Stimulated activated CD4-positive, alpha-beta T cell treated with anti-CD3 and anti-CD28 coated beads, Interleukin-2, amount 100 ng/mL, for 48 hours (primary cell): ENCODE data around the gene ADNP2.

ENCODE experiments used
- DNase-seq, 2 donors: peaks; one replicate each; pipeline ENCODE4 v3.0.0-alpha.2; 2020

The ADNP2 gene

DNA sequence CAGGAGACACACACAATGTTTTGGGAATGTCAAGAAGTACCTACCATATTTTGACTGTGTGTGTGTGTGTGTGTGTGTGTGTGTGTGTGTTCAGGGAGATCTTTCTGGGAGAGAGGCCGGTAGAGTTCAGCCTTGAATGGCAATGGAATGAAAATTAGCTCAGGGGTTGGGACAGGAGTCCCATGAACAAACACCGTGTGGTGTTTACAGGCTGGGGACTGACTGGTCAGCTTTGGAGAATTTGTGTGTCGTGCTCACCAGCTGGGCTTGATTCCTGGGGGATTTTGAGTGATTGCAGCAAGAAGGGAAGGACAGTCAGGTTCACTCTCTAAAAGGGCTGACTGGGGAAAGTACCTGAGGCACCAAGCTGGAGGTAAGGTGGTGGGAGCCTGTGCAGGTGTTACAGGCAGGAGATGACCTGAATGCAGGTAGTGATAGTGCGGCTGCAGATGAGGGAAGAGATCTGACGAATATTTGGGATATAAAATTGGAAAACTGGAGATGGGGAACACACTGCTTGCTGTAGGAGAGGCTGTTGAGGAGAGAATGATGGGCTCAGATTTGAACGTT is 2.5 kb upstream of the ADNP2 start:
- no peak for DNase-seq

- DNase-seq: no peak
These were observed 1.6 kb upstream of the ADNP2 start for GRCh38 chr18:80107426-80107825.

GRCh38 chr18:80108121-80108536 is 933 bp upstream of the ADNP2 start:
- DNase-seq: no peak

- DNase-seq: peak in 1 of 2 donors; percentile 29
These were observed 615 bp downstream of the ADNP2 start for GRCh38 chr18:80109676-80110078.

DNA sequence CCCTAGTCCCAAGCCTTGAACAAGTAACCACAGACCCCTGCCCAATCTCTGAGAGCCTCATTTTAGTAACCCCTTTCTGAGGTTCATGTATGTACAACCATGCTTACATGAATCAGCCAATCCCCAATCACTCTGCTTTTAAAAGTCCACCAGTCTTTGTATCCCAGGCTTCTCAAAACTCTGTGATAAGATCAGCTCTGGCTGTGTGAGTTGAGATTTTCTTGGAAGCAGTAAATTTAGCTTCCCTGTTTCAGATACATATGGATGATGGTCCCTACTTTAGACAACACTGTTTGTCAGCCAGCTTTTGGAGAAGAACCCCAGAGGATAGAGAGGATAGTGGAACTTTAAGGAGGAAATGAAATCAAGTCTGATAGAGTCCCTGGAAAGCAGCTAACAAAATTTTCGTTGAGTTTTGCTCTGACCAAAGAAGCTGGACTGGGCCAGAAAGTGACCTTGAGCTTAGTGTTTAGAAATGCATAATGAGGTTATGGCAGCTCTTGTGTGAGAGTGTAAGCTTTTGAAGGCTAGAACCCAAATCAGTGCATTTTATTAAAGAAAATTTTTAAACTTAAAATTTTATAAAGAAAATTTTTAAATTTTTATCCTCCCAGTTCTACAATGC is 3.7 kb downstream of the ADNP2 start:
- no peak for DNase-seq

GRCh38 chr18:80115035-80115434 is 6.0 kb downstream of the ADNP2 start:
- DNase-seq: no peak

GRCh38 chr18:80119111-80119510 is 10.0 kb downstream of the ADNP2 start:
- DNase-seq: no peak

- DNase-seq: no peak
These were observed 11.9 kb downstream of the ADNP2 start for GRCh38 chr18:80120932-80121331.

GRCh38 chr18:80124131-80124530 is 15.1 kb downstream of the ADNP2 start:
- DNase-seq: no peak

DNA sequence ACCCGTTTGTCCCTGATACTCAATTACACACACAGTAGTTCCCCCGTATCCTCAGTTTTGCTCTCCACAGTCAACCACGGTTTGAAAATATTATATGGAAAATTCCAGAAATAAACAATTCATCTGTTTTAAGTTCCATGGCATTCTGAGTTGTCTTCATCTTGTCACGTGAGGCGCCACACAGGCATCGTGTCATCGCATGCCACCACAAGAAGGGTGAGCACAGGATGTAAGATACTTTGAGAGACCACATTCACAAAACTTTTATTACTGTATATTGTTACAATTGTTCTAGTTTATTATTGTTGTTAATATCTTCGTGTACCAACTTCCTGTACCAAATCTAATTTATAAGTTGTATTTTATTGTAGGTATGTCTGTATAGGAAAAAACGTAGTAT is 17.7 kb downstream of the ADNP2 start:
- no peak for DNase-seq

DNA sequence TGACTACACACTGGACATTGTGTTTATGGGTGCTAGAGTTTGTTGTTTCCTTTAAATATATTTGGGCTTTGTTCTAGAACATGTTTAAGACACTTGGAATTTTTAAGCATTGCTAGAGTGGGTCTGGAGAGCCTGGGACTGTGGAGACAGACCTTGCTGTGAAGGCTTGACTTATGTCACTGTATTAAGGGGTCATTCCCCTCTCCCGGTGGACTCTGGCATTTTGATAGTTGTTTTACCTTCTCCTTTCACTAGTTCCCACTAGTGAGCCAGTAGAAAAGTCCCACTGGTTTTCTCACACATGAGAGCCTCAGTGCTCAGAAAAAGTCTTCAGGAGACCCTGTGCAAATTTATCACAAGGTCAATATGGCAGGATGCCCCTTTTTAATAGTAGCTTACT is 18.6 kb downstream of the ADNP2 start:
- DNase-seq: no peak

GRCh38 chr18:80129672-80130367 is 20.8 kb downstream of the ADNP2 start:
- DNase-seq: no peak

GRCh38 chr18:80130555-80130954 is 21.5 kb downstream of the ADNP2 start:
- DNase-seq: no peak

GRCh38 chr18:80132180-80132812 is 23.2 kb downstream of the ADNP2 start:
- DNase-seq: no peak

GRCh38 chr18:80133124-80133523 is 24.1 kb downstream of the ADNP2 start:
- no peak for DNase-seq

- DNase-seq: no peak
These were observed 26.1 kb downstream of the ADNP2 start for GRCh38 chr18:80135136-80135535.

- no peak for DNase-seq
These were observed 27.6 kb downstream of the ADNP2 start for GRCh38 chr18:80136679-80137078.

GRCh38 chr18:80137137-80137536 is 28.1 kb downstream of the ADNP2 start:
- no peak for DNase-seq

DNA sequence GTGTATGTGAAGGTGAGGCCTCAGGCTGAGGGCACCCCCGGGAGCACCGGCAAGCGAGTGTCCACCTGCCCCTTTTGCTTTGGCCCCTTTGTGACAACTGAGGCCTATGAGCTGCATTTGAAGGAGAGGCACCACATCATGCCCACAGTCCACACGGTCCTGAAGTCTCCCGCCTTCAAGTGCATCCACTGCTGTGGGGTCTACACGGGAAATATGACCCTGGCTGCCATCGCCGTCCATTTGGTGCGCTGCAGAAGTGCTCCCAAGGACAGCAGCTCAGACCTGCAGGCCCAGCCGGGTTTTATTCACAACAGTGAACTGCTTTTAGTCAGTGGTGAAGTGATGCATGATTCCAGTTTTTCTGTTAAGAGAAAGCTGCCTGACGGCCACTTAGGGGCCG is 28.9 kb downstream of the ADNP2 start:
- DNase-seq: no peak

GRCh38 chr18:80140455-80140985 is 31.5 kb downstream of the ADNP2 start:
- no peak for DNase-seq

- no peak for DNase-seq
These were observed 34.8 kb downstream of the ADNP2 start for GRCh38 chr18:80143881-80144280.

GRCh38 chr18:80145196-80145804 is 36.2 kb downstream of the ADNP2 start:
- DNase-seq: no peak

DNA sequence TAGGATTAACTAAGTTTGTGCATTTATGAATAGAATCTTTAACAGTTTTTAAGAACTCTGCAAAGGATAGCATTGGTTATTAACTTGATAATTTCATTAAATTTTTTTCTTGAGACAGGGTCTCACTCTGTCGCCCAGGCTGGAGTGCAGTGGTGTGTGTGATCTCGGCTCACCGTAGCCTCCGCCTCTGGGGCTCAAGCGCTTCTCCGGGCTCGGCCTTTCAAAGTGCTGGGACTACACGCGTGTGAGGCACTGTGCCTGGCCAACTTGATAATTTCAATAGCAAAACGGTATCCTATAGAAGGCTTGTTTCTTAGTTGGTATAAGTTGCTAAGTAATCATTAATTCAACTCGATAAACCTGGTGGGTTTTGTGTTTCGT is 38.0 kb downstream of the ADNP2 start:
- no peak for DNase-seq
